OCI-LY1 (cell line): ENCODE data around the gene TMTC4.
"Not testable (repeated sequence)": the region's sequence is repeated elsewhere in the genome, so short reads cannot be mapped to it uniquely, and the experiment has no call there.

ENCODE experiments used
- H2AFZ ChIP-seq: fragments of 200-600 bp; sonication (generic), shearing (Covaris generic); 2 replicates; pipeline ENCODE4 v1.6.0; 2014; ENCODE audit warnings: antibody characterized with exemption, mild to moderate bottlenecking, low read length
- H3F3A ChIP-seq: fragments of 200-600 bp; sonication (generic), shearing (Covaris generic); 2 replicates; pipeline ENCODE4 v1.6.0; 2014; ENCODE audit warnings: mild to moderate bottlenecking, antibody characterized with exemption, low read length, moderate library complexity; ENCODE audit not compliant: insufficient read depth
- H3K27ac ChIP-seq: fragments of 200-600 bp; sonication (generic); 2 replicates; pipeline ENCODE4 v1.5.1; 2014; ENCODE audit warnings: low read length, mixed run types, mild to moderate bottlenecking, low read depth; ENCODE audit not compliant: poor library complexity, severe bottlenecking
- H3K27me3 ChIP-seq: fragments of 200-600 bp; sonication (generic); 2 replicates; pipeline ENCODE4 v1.6.0; 2014; ENCODE audit warnings: antibody characterized with exemption, mild to moderate bottlenecking, low read length, moderate library complexity; ENCODE audit not compliant: insufficient read depth
- H3K36me3 ChIP-seq: fragments of 200-600 bp; sonication (generic); 2 replicates; pipeline ENCODE4 v1.6.1; 2014; ENCODE audit warnings: mild to moderate bottlenecking, antibody characterized with exemption, low read length, moderate library complexity, mixed read lengths; ENCODE audit not compliant: insufficient read depth
- H3K4me1 ChIP-seq: fragments of 200-600 bp; sonication (generic); 2 replicates; pipeline ENCODE4 v1.5.1; 2014; ENCODE audit warnings: mild to moderate bottlenecking, low read length, moderate library complexity; ENCODE audit not compliant: insufficient read depth, severe bottlenecking
- H3K4me2 ChIP-seq: fragments of 200-600 bp; sonication (generic), shearing (Covaris generic); 2 replicates; pipeline ENCODE4 v1.6.1; 2014; ENCODE audit warnings: low read length
- H3K4me3 ChIP-seq: fragments of 200-600 bp; sonication (generic); 2 replicates; pipeline ENCODE4 v1.5.1; 2014; ENCODE audit warnings: low read length, low read depth, mild to moderate bottlenecking, mixed read lengths; ENCODE audit not compliant: poor library complexity, severe bottlenecking
- H3K79me2 ChIP-seq: fragments of 200-600 bp; shearing (Covaris generic); 2 replicates; pipeline ENCODE4 v1.6.1; 2016; ENCODE audit warnings: mixed run types, low read length, mixed read lengths; ENCODE audit not compliant: insufficient read depth
- H3K9ac ChIP-seq: fragments of 200-600 bp; sonication (generic), shearing (Covaris generic); 2 replicates; pipeline ENCODE4 v1.6.1; 2014; ENCODE audit warnings: mild to moderate bottlenecking, low read length, mixed read lengths
- H3K9me2 ChIP-seq: fragments of 200-600 bp; sonication (generic), shearing (Covaris generic); 2 replicates; pipeline ENCODE4 v1.6.1; 2014; ENCODE audit warnings: low read depth, mild to moderate bottlenecking, low read length, mixed read lengths
- H3K9me3 ChIP-seq: fragments of 200-600 bp; shearing (Covaris generic); 2 replicates; pipeline ENCODE4 v1.6.1; 2014; ENCODE audit warnings: low read length, mixed read lengths
- H4K20me1 ChIP-seq: fragments of 200-600 bp; sonication (generic), shearing (Covaris generic); 2 replicates; pipeline ENCODE4 v1.6.0; 2016; ENCODE audit warnings: mild to moderate bottlenecking, low read length; ENCODE audit not compliant: insufficient read depth
- EZH2 ChIP-seq: fragments of 200-600 bp; sonication (generic), shearing (Covaris generic); IDR thresholded peaks from 2 replicates; pipeline ENCODE4 v1.8.0; 2017; ENCODE audit warnings: borderline replicate concordance, mixed run types, mild to moderate bottlenecking, antibody characterized with exemption, low read length, moderate library complexity, mixed read lengths
- TF ChIP-seq, protein P1 (sequence below): fragments of 200-600 bp; sonication (generic), shearing (Covaris generic); IDR thresholded peaks from 2 replicates; pipeline ENCODE4 v1.5.1; 2017; ENCODE audit warnings: mild to moderate bottlenecking, antibody characterized with exemption, low read length, moderate library complexity, mixed read lengths

The TMTC4 gene

DNA sequence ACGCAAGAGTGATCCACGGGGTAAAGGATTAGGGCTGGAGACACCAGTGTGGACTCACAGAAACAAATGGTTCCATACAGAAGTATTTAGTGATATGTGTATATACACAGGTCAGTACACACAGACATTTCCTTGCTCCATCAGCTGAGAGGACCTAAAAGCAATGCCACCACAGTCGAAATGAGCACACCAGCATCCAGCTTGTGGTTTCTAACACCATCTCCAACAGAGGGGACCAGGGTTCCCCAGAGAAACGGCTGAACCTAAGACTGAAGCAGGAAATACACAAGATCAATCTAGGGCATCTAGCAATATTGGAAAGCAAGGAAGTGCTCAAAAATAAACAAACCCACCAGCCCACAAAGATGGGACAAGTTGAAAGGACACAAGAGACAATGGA is 93.6 kb downstream of the TMTC4 start:
- no peak for TF ChIP-seq EZH2
- TF ChIP-seq, protein P1, sequence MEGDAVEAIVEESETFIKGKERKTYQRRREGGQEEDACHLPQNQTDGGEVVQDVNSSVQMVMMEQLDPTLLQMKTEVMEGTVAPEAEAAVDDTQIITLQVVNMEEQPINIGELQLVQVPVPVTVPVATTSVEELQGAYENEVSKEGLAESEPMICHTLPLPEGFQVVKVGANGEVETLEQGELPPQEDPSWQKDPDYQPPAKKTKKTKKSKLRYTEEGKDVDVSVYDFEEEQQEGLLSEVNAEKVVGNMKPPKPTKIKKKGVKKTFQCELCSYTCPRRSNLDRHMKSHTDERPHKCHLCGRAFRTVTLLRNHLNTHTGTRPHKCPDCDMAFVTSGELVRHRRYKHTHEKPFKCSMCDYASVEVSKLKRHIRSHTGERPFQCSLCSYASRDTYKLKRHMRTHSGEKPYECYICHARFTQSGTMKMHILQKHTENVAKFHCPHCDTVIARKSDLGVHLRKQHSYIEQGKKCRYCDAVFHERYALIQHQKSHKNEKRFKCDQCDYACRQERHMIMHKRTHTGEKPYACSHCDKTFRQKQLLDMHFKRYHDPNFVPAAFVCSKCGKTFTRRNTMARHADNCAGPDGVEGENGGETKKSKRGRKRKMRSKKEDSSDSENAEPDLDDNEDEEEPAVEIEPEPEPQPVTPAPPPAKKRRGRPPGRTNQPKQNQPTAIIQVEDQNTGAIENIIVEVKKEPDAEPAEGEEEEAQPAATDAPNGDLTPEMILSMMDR: no peak
- Histone ChIP-seq H3K4me2 (no peak overlapping the region), H3K4me3 (no peak overlapping the region), H3K9ac (no peak overlapping the region), H3K36me3 (0 out of 2 replicates have a peak, but pooled peaks cover 4% of the 10 kb centered on the region), H3K9me3 (peaks cover 10% of the 10 kb centered on the region; the same call in 1 of the 2 replicates), H3K4me1 (no peaks in the 10 kb centered on the region), H3F3A (no peaks in the 10 kb centered on the region), H3K9me2 (no peaks in the 10 kb centered on the region), H2AFZ (no peak overlapping the region), H4K20me1 (no peaks in the 10 kb centered on the region), H3K27ac (no peak overlapping the region), H3K27me3 (no peaks in the 10 kb centered on the region), H3K79me2 (no peaks in the 10 kb centered on the region)

DNA sequence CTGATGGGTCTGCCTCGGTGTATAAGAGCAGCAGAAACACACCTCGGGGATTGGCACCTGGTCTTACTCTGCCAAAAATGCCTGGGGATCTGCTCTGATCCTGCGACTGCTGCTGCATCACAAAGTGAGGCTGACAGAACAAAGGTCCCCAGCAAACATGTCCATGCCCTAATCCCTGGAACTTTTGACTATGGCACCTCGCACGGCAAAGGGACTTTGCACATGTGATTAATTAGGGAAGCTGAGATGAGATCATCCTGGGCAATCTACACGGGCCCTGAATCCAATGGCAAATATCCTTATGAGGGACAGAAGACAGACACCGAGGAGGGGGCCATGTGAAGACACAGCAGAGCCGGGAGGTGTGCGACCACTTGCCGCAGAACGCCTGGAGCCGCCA is 94.5 kb downstream of the TMTC4 start:
- H3K9me2 ChIP-seq: no peaks in the 10 kb centered on the region
- peaks cover 10% of the 10 kb centered on the region; the same call in 1 of the 2 replicates for H3K9me3 ChIP-seq
- H3K4me1 ChIP-seq: no peaks in the 10 kb centered on the region
- no peak overlapping the region for H3K27ac ChIP-seq
- no peak overlapping the region for H3K4me2 ChIP-seq
- TF ChIP-seq, protein P1: no peak
- TF ChIP-seq EZH2: no peak
- no peaks in the 10 kb centered on the region for H4K20me1 ChIP-seq
- H3K9ac ChIP-seq: no peak overlapping the region
- no peak overlapping the region for H3K4me3 ChIP-seq
- H3K36me3 ChIP-seq: 0 out of 2 replicates have a peak, but pooled peaks cover 4% of the 10 kb centered on the region
- no peaks in the 10 kb centered on the region for H3K79me2 ChIP-seq
- H3F3A ChIP-seq: no peaks in the 10 kb centered on the region
- no peak overlapping the region for H2AFZ ChIP-seq
- no peaks in the 10 kb centered on the region for H3K27me3 ChIP-seq

DNA sequence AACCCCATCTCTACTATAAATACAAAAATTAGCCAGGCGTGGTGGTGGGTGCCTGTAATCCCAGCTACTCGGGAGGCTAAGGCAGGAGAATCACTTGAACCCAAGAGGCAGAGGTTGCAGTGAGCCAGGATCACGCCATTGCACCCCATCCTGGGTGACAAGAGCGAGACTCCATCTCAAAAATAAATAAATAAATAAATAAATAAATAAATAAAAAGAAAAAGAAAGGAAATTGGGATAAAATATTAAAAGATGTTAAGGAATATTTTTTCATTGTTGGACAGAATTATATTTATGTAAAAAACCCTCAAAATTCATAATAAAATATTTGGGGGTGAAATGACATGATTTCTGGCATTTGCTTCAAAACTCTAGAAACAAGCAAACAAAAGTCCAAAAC is 97.4 kb downstream of the TMTC4 start:
- not testable (repeated sequence) for H3F3A ChIP-seq, H3K27ac ChIP-seq, H3K4me2 ChIP-seq, H3K9me3 ChIP-seq, H3K9ac ChIP-seq, H3K79me2 ChIP-seq, H4K20me1 ChIP-seq, H3K36me3 ChIP-seq, H3K27me3 ChIP-seq, H2AFZ ChIP-seq, H3K4me3 ChIP-seq, H3K4me1 ChIP-seq, H3K9me2 ChIP-seq

DNA sequence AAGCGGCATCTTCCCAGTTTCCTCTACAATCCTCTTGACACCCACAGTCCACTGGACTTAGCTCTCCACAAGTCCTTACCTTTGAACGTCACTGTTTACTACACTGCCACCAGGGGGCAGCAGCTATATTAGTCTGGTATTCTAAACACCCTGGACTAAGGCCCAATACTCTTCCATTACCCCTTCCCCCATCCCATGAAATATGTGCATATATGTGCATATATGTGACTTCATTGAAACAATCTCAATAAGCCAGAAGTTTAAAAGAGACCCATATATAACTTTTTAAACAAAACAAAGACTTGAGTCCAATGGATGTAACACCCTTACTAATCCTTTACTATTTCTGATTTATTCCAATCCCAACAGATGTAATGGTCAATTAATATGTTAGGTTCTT is 101.5 kb downstream of the TMTC4 start:
- H3K4me2 ChIP-seq: no peak overlapping the region
- H3K4me1 ChIP-seq: no peaks in the 10 kb centered on the region
- H3K36me3 ChIP-seq: no peaks in the 10 kb centered on the region
- no peaks in the 10 kb centered on the region for H3K9me2 ChIP-seq
- TF ChIP-seq, protein P1: peak; percentile 96
- no peak for TF ChIP-seq EZH2
- H3K9ac ChIP-seq: no peak overlapping the region
- no peak overlapping the region for H3K4me3 ChIP-seq
- H2AFZ ChIP-seq: no peak overlapping the region
- H4K20me1 ChIP-seq: no peaks in the 10 kb centered on the region
- H3K27ac ChIP-seq: no peak overlapping the region
- H3K9me3 ChIP-seq: no peaks in the 10 kb centered on the region
- no peaks in the 10 kb centered on the region for H3F3A ChIP-seq
- no peaks in the 10 kb centered on the region for H3K79me2 ChIP-seq
- H3K27me3 ChIP-seq: peaks cover 4% of the 10 kb centered on the region; the same call in 1 of the 2 replicates
